HG02763 (cell line): ENCODE measurements around the gene DDHD1.

Experiments used
- ATAC-seq: cut with Tn5 transposase; IDR thresholded peaks from one replicate; pipeline ENCODE4 v1.9.1; 2021; ENCODE audit warnings: mild to moderate bottlenecking, moderate library complexity; ENCODE audit not compliant: unreplicated experiment

DDHD1 gene

DNA sequence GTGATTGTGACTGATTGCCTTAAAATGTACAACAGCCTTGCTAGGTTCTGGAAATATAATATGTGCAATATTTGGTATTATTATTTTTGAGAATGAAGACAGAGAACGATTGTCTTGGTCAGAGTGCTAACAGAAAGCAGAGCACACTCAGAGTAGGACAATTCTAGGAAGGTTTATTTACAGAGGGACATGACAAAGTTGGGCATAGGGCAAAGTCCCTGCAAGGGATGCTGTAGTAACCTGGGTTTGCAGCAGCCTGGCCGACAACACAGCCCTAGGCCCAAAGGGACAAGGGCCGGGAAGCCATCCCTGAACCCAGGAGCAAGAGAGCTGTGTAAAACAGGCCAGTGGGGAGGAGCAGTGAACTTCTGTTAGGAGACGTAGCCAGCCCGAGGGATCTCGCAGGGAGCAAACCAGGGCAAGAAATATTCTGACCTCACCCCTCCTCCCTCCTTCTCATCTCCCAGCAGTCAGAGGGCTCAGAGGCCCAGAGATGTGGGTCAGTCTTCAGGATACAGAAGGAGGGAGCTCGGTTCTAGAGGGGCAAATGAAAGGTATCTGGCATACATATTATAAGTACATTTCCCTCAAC is 151.2 kb downstream of the DDHD1 start:
- no peak for ATAC-seq

DNA sequence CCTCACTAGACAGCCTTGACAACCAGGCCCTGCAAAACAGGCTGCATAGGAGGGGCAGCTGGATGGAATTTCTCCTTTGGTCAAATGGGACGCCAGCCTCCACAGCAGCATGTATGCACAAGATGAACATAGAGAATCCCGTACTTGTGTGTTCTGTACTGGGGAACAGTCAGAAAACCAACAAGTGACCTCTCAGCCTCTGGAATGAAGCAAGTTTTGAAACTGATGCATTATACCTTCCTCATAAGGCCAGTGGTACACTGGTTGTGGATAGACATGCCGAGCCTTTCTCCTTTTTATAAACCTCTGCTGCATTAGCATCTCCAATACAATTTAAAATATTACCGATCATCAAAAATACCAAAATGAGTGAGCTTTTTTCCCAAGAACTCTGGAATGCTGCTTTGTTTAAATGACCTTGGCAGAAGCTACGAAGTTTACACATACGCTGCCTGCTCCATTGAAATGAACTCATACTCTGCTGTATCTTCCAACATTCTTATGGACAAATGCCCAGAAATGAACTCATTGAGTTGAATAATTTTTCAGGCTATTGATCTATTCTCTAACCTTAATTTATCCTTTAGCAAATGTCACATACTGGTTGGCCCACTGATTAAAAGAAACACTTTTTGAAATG is 154.6 kb downstream of the DDHD1 start:
- no peak for ATAC-seq

DNA sequence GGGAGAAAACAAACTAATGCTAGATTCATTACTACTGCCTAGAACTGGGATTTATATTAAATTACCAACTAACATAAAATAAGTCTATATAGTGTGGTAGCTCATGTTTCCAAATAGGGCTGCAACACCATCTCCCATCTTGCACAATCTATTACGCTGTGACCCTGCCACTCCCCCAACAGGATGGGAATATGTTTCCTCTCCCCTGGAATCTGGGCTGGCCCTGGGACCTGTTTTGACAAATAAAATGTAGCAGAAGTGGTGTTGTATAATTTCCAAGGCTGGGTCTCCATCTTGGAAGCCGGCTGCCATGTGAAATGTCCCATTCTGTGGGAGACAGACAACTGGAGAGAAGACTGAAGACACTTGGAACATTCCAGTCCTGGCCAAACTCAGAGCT is 156.6 kb downstream of the DDHD1 start:
- ATAC-seq = no peak

DNA sequence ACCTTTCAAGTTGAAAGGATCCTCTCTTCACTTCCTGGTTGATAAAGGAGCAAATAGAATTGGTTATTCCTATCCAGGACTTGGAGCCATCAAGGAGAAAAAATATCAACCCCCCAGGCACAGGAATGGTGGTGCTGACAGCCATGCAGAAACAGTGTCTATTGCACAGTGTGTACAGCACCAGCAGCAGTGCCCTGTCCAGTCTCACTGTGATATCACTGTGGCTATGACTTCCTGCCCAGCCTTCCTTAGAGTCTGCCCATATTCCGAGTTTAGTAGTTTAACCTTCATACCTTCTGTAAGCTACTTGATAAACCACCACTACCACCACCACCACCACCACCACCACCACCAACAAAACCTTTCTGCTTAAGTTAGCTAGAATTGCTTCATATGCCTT is 157.1 kb downstream of the DDHD1 start:
- ATAC-seq = no peak

DNA sequence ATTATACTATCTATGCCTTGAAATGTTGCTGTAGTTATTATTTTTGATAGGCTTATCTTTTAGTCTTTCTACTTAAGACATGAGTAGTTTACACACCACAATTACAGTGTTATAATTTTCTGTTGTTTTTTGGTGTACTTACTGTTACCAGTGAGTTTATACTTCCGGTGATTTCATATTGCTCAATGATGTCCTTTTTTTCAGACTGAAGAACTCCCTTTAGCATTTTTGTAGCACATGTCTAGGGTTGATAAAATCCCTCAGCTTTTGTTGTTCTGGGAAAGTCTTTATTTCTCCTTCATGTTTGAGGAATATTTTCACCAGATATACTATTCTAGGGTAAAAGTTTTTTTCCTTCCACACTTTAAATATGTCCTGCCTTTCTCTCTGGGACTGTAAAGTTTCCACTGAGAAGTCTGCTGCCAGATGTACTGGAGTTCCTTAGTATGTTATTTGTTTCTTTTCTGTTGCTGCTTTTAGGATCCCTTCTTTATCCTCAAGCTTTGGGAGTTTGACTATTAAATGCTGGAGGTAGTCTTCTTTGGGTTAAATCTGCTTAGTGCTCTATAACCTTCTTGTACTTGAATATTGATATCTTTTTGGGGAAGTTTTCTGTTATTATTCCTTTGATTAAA is 160.8 kb downstream of the DDHD1 start:
- ATAC-seq = no peak

DNA sequence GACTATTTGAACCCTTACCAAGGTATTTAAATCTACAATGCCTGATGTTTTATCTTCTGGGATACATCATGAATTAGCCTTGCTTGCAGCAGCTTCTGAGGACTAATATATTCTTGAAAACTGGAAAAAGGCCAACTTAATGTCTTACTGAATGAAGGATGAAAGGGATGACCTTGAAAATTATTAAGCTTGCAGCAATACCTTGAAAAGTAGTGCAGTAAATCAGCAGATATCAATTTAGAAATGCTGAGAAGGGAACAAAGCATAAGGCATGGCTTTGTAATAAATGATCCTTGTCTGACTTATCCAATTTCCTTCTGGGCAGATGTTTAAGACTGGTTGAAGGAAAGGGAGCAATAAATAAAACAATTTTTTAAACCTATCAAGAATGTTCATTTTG is 165.0 kb downstream of the DDHD1 start:
- ATAC-seq = no peak

DNA sequence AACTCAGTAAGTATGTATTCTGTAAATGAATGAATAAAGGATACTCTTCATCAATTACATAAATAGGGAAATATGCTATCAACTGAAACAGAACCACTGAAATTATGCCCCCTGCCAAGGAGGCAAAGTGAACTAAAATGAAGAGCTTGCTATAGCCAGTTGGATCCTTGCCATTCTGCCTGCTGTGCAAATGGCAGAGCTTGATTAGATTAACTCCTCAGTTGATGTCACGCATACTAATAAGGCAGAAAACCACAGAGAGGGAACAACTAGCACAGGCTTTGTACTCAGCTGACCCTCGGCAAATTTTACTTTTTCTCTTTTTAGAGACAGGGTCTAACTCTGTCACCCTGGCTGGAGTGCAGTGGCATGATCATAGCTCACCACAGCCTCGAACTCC is 165.6 kb downstream of the DDHD1 start:
- ATAC-seq = no peak

DNA sequence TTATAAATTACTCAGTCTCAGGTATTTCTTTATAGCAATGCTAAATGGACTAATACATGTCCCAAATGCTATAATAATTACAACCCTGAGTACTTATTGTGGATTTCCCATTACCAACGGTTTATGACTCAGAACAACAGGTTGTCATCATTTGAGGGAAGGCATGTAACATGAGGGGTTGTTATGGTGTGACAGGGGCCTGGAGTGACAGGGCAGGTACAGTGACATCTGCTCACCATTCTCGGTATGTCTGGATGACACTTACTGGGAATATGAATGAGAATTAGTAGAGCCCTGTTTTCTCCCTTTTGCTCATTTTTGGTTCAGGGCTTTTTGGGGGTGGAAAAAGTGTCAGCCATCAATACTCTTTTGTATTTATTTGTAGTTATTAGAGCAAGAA is 166.1 kb downstream of the DDHD1 start:
- no peak for ATAC-seq
